BE2C (cell line): Measurements from ENCODE around the gene TCEA3. TPM values are rescaled to one million over a fixed set of nuclear protein-coding genes. Genes with fewer than 3 reads are reported as not detected.

Experiments used
- DNase-seq: peaks from one replicate; pipeline ENCODE4 v3.0.0-alpha.2; 2020
- H3K27me3 ChIP-seq: fragments of 250-450 bp; sonication (Bioruptor Pico); 2 replicates; pipeline ENCODE4 v1.5.1; 2020; ENCODE audit warnings: mild to moderate bottlenecking
- H3K36me3 ChIP-seq: fragments of 250-450 bp; sonication (Bioruptor Pico); 2 replicates; pipeline ENCODE4 v1.5.1; 2020; ENCODE audit warnings: mild to moderate bottlenecking
- H3K4me1 ChIP-seq: fragments of 250-450 bp; sonication (Bioruptor Pico); 2 replicates; pipeline ENCODE4 v1.5.1; 2020
- H3K4me3 ChIP-seq: 2 replicates; pipeline ENCODE4 v1.5.1; 2011; ENCODE audit warnings: low read depth, low read length
- H3K9me3 ChIP-seq: fragments of 250-450 bp; sonication (Bioruptor Pico); 2 replicates; pipeline ENCODE4 v1.5.1; 2020
- CTCF ChIP-seq: IDR thresholded peaks from 2 replicates; pipeline ENCODE4 v1.5.1; 2012; ENCODE audit warnings: mild to moderate bottlenecking, low read depth, low read length
- polyA plus RNA-seq: library from polyadenylated mRNA; unstranded; fragments of >200 nt; gene quantifications from one replicate; pipeline ENCODE4 v1.2.1, GENCODE V29; 2012; ENCODE audit warnings: low read depth, missing spikeins; ENCODE audit not compliant: insufficient read length, insufficient read depth

TCEA3 gene
- 0.40 TPM for polyA plus RNA-seq

- H3K36me3 ChIP-seq, result no peaks in the 10 kb centered on the region
- DNase-seq, result no peak
- H3K4me1 ChIP-seq, result peaks cover 14% of the 10 kb centered on the region
- no peaks in the 10 kb centered on the region for H3K9me3 ChIP-seq
- no peak within 1 kb of the TSS for H3K4me3 ChIP-seq
- H3K27me3 ChIP-seq, result no peaks in the 10 kb centered on the region
- no peak for TF ChIP-seq CTCF
These were observed at the start of gene TCEA3 for GRCh38 chr1:23424293-23425192. Gene TCEA3, minus strand, starts transcription at chr1:23424748. Its CDS starts 115 bp downstream, at chr1:23424633.

- no peak for TF ChIP-seq CTCF
- no peak for DNase-seq
- H3K4me1 ChIP-seq, result no peaks in the 10 kb centered on the region
These were observed 48.7 kb upstream of the TCEA3 start for GRCh38 chr1:23473037-23473800.

GRCh38 chr1:23472351-23473036, 47.9 kb upstream of the TCEA3 start:
- Histone ChIP-seq H3K36me3 (no peaks in the 10 kb centered on the region), H3K4me3 (no peak overlapping the region), H3K4me1 (no peaks in the 10 kb centered on the region), H3K9me3 (no peaks in the 10 kb centered on the region), H3K27me3 (no peaks in the 10 kb centered on the region)
- no peak for TF ChIP-seq CTCF
- no peak for DNase-seq

More at GRCh38 chr1:23473037-23473800, 48.7 kb upstream of the TCEA3 start:
- no peaks in the 10 kb centered on the region for H3K9me3 ChIP-seq
- no peak overlapping the region for H3K4me3 ChIP-seq
- H3K27me3 ChIP-seq, result no peaks in the 10 kb centered on the region
- H3K36me3 ChIP-seq, result no peaks in the 10 kb centered on the region

GRCh38 chr1:23471473-23472075, 47.0 kb upstream of the TCEA3 start:
- no peak for DNase-seq
- no peaks in the 10 kb centered on the region for H3K36me3 ChIP-seq
- H3K27me3 ChIP-seq, result no peaks in the 10 kb centered on the region
- TF ChIP-seq CTCF, result no peak
- H3K9me3 ChIP-seq, result no peaks in the 10 kb centered on the region
- H3K4me1 ChIP-seq, result no peaks in the 10 kb centered on the region
- H3K4me3 ChIP-seq, result no peak overlapping the region

GRCh38 chr1:23470282-23471070, 45.9 kb upstream of the TCEA3 start:
- no peak for TF ChIP-seq CTCF
- Histone ChIP-seq H3K4me1 (no peaks in the 10 kb centered on the region), H3K9me3 (no peaks in the 10 kb centered on the region), H3K4me3 (no peak overlapping the region), H3K27me3 (no peaks in the 10 kb centered on the region), H3K36me3 (no peaks in the 10 kb centered on the region)
- DNase-seq, result no peak
